ENCODE measurements around the gene CYB5B.

GRCh38 chr16:69477546-69477945, 53.1 kb downstream of the CYB5B start:
- no peak for TF ChIP-seq POLR2A (IDR thresholded peaks at IDR 0.05; ENCODE audit: low read length)
- TF ChIP-seq GATA1 (IDR thresholded peaks at IDR 0.05; ENCODE audit: low read depth, low read length), result no peak
